Caco-2 (cell line): ENCODE data around the gene C1orf53. TPM values are rescaled to one million over a fixed set of nuclear protein-coding genes. Genes with fewer than 3 reads are reported as not detected.
"Not testable (repeated sequence)": the region's sequence is repeated elsewhere in the genome, so short reads cannot be mapped to it uniquely, and the experiment has no call there.

Source experiments
- BruUV-seq: library from RNA; stranded (reverse); fragments of 400-500 nt; replicated peaks from 2 replicates; lab custom pipeline; 2021; lab: Mats Ljungman, UMichigan
- CTCF ChIA-PET: fragments of 300-600 bp; sonication (Branson Sonifier 250); formaldehyde crosslinking; loops from one replicate; lab custom pipeline; 2022; ENCODE audit warnings: antibody characterized with exemption; lab: Charles Lee
- POLR2A ChIA-PET: fragments of 300-600 bp; sonication (Branson Sonifier 250); formaldehyde crosslinking; loops from one replicate; lab custom pipeline; 2022; ENCODE audit warnings: antibody characterized with exemption; lab: Charles Lee
- DNase-seq, 2 experiments: peaks; one replicate each; pipeline versions ENCODE4 v3.0.0 to v3.0.0-alpha.2; 2020 to 2022
- H3K27me3 ChIP-seq: replicated peaks from 2 replicates; pipeline ENCODE4 v1.6.0; 2011; ENCODE audit warnings: low read length; ENCODE audit not compliant: control insufficient read depth, insufficient read depth
- H3K36me3 ChIP-seq: 2 replicates; pipeline ENCODE4 v1.5.1; 2011; ENCODE audit warnings: low read length; ENCODE audit not compliant: control insufficient read depth, insufficient read depth
- H3K4me1 ChIP-seq: fragments of 250-450 bp; sonication (Bioruptor Pico); 2 replicates; pipeline ENCODE4 v1.5.1; 2020; ENCODE audit warnings: mild to moderate bottlenecking
- H3K4me3 ChIP-seq: 2 replicates; pipeline ENCODE4 v1.5.1; 2011; ENCODE audit warnings: low read depth, mild to moderate bottlenecking, control low read depth, low read length
- H3K9me3 ChIP-seq: fragments of 250-450 bp; sonication (Bioruptor Pico); 2 replicates; pipeline ENCODE4 v1.5.1; 2020; ENCODE audit warnings: mild to moderate bottlenecking, moderate library complexity
- H3K27ac Mint-ChIP-seq: one replicate; pipeline ENCODE4 v1.8.0; 2022; ENCODE audit warnings: mixed read lengths; ENCODE audit not compliant: unreplicated experiment
- H3K27me3 Mint-ChIP-seq: one replicate; pipeline ENCODE4 v1.8.0; 2022; ENCODE audit warnings: mixed read lengths; ENCODE audit not compliant: insufficient read depth, unreplicated experiment
- H3K36me3 Mint-ChIP-seq: one replicate; pipeline ENCODE4 v1.8.0; 2022; ENCODE audit warnings: mild to moderate bottlenecking, mixed read lengths; ENCODE audit not compliant: insufficient read depth, unreplicated experiment
- H3K4me1 Mint-ChIP-seq: one replicate; pipeline ENCODE4 v1.8.0; 2022; ENCODE audit warnings: low read depth, mixed read lengths; ENCODE audit not compliant: unreplicated experiment
- H3K4me3 Mint-ChIP-seq: one replicate; pipeline ENCODE4 v1.8.0; 2022; ENCODE audit warnings: mild to moderate bottlenecking, moderate library complexity, mixed read lengths; ENCODE audit not compliant: unreplicated experiment
- H3K9me3 Mint-ChIP-seq: one replicate; pipeline ENCODE4 v1.8.0; 2022; ENCODE audit warnings: mixed read lengths; ENCODE audit not compliant: unreplicated experiment
- CTCF ChIP-seq, 2 experiments: fragments of 200-600 bp in 1 of 2; IDR thresholded peaks; 1 replicate in 1 of 2; 2 replicates in 1 of 2; pipeline versions ENCODE4 v1.5.1 to v1.8.0; 2011 to 2022; ENCODE audit warnings: antibody characterized with exemption in 1 of 2, control low read depth in 1 of 2, inconsistent platforms in 1 of 2, low read depth in 1 of 2, low read length in 1 of 2, mild to moderate bottlenecking in 1 of 2, moderate library complexity in 1 of 2; ENCODE audit not compliant: insufficient read depth in 1 of 2, severe bottlenecking in 1 of 2, unreplicated experiment in 1 of 2
- intact Hi-C: fragments of 100-400 bp; cut with micrococcal nuclease; formaldehyde crosslinking; loops from one replicate; pipeline ENCODE4 v1.10.0; 2022; ENCODE audit not compliant: unreplicated experiment
- total RNA-seq: library from RNA; stranded (reverse); gene quantifications from 2 replicates; pipeline ENCODE4 v1.2.3, GENCODE V29; 2022

The C1orf53 gene
- total RNA-seq, 1 experiment from 2014 or later = 9.9 TPM

- no peak for TF ChIP-seq CTCF (IDR thresholded peaks at IDR 0.05; ENCODE audit: insufficient read depth in 1 of 2, low read depth in 1 of 2, low read length in 1 of 2, severe bottlenecking in 1 of 2, unreplicated experiment in 1 of 2)
- H3K27me3 ChIP-seq = no peaks in the 10 kb centered on the region
These were observed 48.7 kb downstream of the C1orf53 start for GRCh38 chr1:197951089-197951488.

GRCh38 chr1:197951617-197952175 lies 49.3 kb downstream of the C1orf53 start:
- intact Hi-C loops = no loop called here
- no peak for DNase-seq
- no peak for TF ChIP-seq CTCF (IDR thresholded peaks at IDR 0.05; ENCODE audit: insufficient read depth in 1 of 2, low read depth in 1 of 2, low read length in 1 of 2, severe bottlenecking in 1 of 2, unreplicated experiment in 1 of 2)
- Histone ChIP-seq H3K9me3 (no peaks in the 10 kb centered on the region), H3K4me1 (no peaks in the 10 kb centered on the region), H3K36me3 (no peaks in the 10 kb centered on the region), H3K4me3 (no peak overlapping the region), H3K27me3 (no peaks in the 10 kb centered on the region)
- Mint-ChIP-seq H3K9me3 (peaks cover 14% of the 10 kb centered on the region), H3K36me3 (no peaks in the 10 kb centered on the region), H3K27me3 (no peaks in the 10 kb centered on the region), H3K4me3 (no peak overlapping the region), H3K27ac (no peak overlapping the region), H3K4me1 (peaks cover 18% of the 10 kb centered on the region)
- no TSS peak for BruUV-seq
- CTCF ChIA-PET = no interaction called here
- POLR2A ChIA-PET = no interaction called here

More at GRCh38 chr1:197951089-197951488, 48.7 kb downstream of the C1orf53 start:
- ChIA-PET POLR2A (no interaction called here), CTCF (no interaction called here)
- Mint-ChIP-seq H3K27me3 (no peaks in the 10 kb centered on the region), H3K36me3 (no peaks in the 10 kb centered on the region), H3K27ac (no peak overlapping the region), H3K9me3 (peaks cover 14% of the 10 kb centered on the region), H3K4me1 (peaks cover 18% of the 10 kb centered on the region), H3K4me3 (no peak overlapping the region)
- no peaks in the 10 kb centered on the region for H3K4me1 ChIP-seq
- no TSS peak for BruUV-seq
- DNase-seq = no peak
- intact Hi-C loops = no loop called here
- H3K36me3 ChIP-seq = no peaks in the 10 kb centered on the region
- H3K9me3 ChIP-seq = no peaks in the 10 kb centered on the region
- no peak overlapping the region for H3K4me3 ChIP-seq

- Mint-ChIP-seq H3K9me3 (peaks cover 14% of the 10 kb centered on the region), H3K4me1 (peaks cover 22% of the 10 kb centered on the region)
- H3K27me3 Mint-ChIP-seq, H3K36me3 ChIP-seq, CTCF ChIA-PET, intact Hi-C loops, H3K4me3 Mint-ChIP-seq, H3K9me3 ChIP-seq, H3K4me3 ChIP-seq, BruUV-seq, H3K27ac Mint-ChIP-seq, H3K27me3 ChIP-seq, DNase-seq, H3K4me1 ChIP-seq, H3K36me3 Mint-ChIP-seq: not testable (repeated sequence)
- POLR2A ChIA-PET = interaction anchor here (0.5 kb wide), 1 partner anchor 54 kb away, joined by 5 read pairs; no protein-coding TSS in a partner anchor
These were observed 51.0 kb downstream of the C1orf53 start for GRCh38 chr1:197953472-197953871.
